MM.1S (cell line): Measurements from ENCODE around the gene YOD1.

Source experiments
- EZH2 ChIP-seq: fragments of 300-600 bp; sonication (generic); optimal IDR thresholded peaks from 2 replicates; pipeline ENCODE3; 2017; ENCODE audit warnings: low read depth, mild to moderate bottlenecking, antibody characterized with exemption, low read length, mixed read lengths
- TF ChIP-seq, protein P1 (sequence below): fragments of 300-600 bp; sonication (generic); IDR thresholded peaks from 2 replicates; pipeline ENCODE4 v1.5.1; 2016; ENCODE audit warnings: antibody characterized with exemption, low read length, mixed read lengths

GRCh38 chr1:207059881-207060280 is 8.9 kb upstream of the YOD1 start:
- TF ChIP-seq, protein P1, sequence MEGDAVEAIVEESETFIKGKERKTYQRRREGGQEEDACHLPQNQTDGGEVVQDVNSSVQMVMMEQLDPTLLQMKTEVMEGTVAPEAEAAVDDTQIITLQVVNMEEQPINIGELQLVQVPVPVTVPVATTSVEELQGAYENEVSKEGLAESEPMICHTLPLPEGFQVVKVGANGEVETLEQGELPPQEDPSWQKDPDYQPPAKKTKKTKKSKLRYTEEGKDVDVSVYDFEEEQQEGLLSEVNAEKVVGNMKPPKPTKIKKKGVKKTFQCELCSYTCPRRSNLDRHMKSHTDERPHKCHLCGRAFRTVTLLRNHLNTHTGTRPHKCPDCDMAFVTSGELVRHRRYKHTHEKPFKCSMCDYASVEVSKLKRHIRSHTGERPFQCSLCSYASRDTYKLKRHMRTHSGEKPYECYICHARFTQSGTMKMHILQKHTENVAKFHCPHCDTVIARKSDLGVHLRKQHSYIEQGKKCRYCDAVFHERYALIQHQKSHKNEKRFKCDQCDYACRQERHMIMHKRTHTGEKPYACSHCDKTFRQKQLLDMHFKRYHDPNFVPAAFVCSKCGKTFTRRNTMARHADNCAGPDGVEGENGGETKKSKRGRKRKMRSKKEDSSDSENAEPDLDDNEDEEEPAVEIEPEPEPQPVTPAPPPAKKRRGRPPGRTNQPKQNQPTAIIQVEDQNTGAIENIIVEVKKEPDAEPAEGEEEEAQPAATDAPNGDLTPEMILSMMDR: no peak
- no peak for TF ChIP-seq EZH2
